Activated naive CD4-positive, alpha-beta T cell treated with anti-CD3 and anti-CD28 coated beads, Interleukin-2, amount 50 U/mL, for 16 hours (primary cell): ENCODE measurements around the gene PRR15L.
"Not testable (repeated sequence)": the region's sequence is repeated elsewhere in the genome, so short reads cannot be mapped to it uniquely, and the experiment has no call there.

Source experiments
- DNase-seq: peaks from one replicate; pipeline ENCODE4 v3.0.0-alpha.2; 2020

The PRR15L gene

GRCh38 chr17:47929218-47930000 lies 28.3 kb downstream of the PRR15L start:
- no peak for DNase-seq

- no peak for DNase-seq
These were observed 29.3 kb downstream of the PRR15L start for GRCh38 chr17:47928415-47928814.

GRCh38 chr17:47927821-47928400 lies 29.8 kb downstream of the PRR15L start:
- DNase-seq = no peak

- no peak for DNase-seq
These were observed 32.0 kb downstream of the PRR15L start for GRCh38 chr17:47925678-47925988.

GRCh38 chr17:47924785-47925677 lies 32.7 kb downstream of the PRR15L start:
- DNase-seq = no peak

- DNase-seq = not testable (repeated sequence)
These were observed 37.8 kb downstream of the PRR15L start for GRCh38 chr17:47919889-47920288.

GRCh38 chr17:47918991-47919390 lies 38.7 kb downstream of the PRR15L start:
- DNase-seq = no peak

- DNase-seq = no peak
These were observed 39.7 kb downstream of the PRR15L start for GRCh38 chr17:47918006-47918405.

- DNase-seq = no peak
These were observed 40.1 kb downstream of the PRR15L start for GRCh38 chr17:47917581-47917980.

GRCh38 chr17:47916489-47917208 lies 41.0 kb downstream of the PRR15L start:
- no peak for DNase-seq

GRCh38 chr17:47915776-47916398 lies 41.8 kb downstream of the PRR15L start:
- no peak for DNase-seq

GRCh38 chr17:47914306-47914948 lies 43.3 kb downstream of the PRR15L start:
- DNase-seq = no peak

GRCh38 chr17:47913050-47913449 lies 44.6 kb downstream of the PRR15L start:
- no peak for DNase-seq

- no peak for DNase-seq
These were observed 49.6 kb downstream of the PRR15L start for GRCh38 chr17:47907932-47908562.

GRCh38 chr17:47906443-47906842 lies 51.2 kb downstream of the PRR15L start:
- no peak for DNase-seq

- DNase-seq = no peak
These were observed 52.4 kb downstream of the PRR15L start for GRCh38 chr17:47905221-47905733.

GRCh38 chr17:47902039-47902744 lies 55.5 kb downstream of the PRR15L start:
- no peak for DNase-seq
